ENCODE data around the gene TEX22.

Gene TEX22

GRCh38 chr14:105426416-105427130, 28.2 kb downstream of the TEX22 start:
- TF ChIP-seq CTCF (conservative IDR thresholded peaks at IDR 0.05): no peak
- no peak overlapping the region for H3K27ac ChIP-seq

GRCh38 chr14:105427412-105427811, 29.1 kb downstream of the TEX22 start:
- H3K27ac ChIP-seq: no peak overlapping the region
- no peak for TF ChIP-seq CTCF (conservative IDR thresholded peaks at IDR 0.05)

- TF ChIP-seq CTCF (conservative IDR thresholded peaks at IDR 0.05): no peak
- no peak overlapping the region for H3K27ac ChIP-seq
These were observed 29.7 kb downstream of the TEX22 start for GRCh38 chr14:105427936-105428485.

- H3K27ac ChIP-seq: no peak overlapping the region
- no peak for TF ChIP-seq CTCF (conservative IDR thresholded peaks at IDR 0.05)
These were observed 31.7 kb downstream of the TEX22 start for GRCh38 chr14:105430042-105430441.

- H3K27ac ChIP-seq: no peak overlapping the region
- no peak for TF ChIP-seq CTCF (conservative IDR thresholded peaks at IDR 0.05)
These were observed 32.2 kb downstream of the TEX22 start for GRCh38 chr14:105430565-105430964.

- H3K27ac ChIP-seq: no peak overlapping the region
- TF ChIP-seq CTCF (conservative IDR thresholded peaks at IDR 0.05): no peak
These were observed 32.9 kb downstream of the TEX22 start for GRCh38 chr14:105431256-105431655.

- H3K27ac ChIP-seq: no peak overlapping the region
- TF ChIP-seq CTCF (conservative IDR thresholded peaks at IDR 0.05): no peak
These were observed 34.3 kb downstream of the TEX22 start for GRCh38 chr14:105432657-105433056.

All from VCaP (cell line).